Nephron progenitor cell (in vitro differentiated cells): Measurements from ENCODE around the gene DPAGT1.
"Not testable (repeated sequence)": the region's sequence is repeated elsewhere in the genome, so short reads cannot be mapped to it uniquely, and the experiment has no call there.

Experiments
- DNase-seq: peaks from one replicate; pipeline ENCODE4 v3.0.0; 2021
- H3K27ac Mint-ChIP-seq: 2 replicates; pipeline ENCODE4 v1.8.0; 2021; ENCODE audit warnings: mild to moderate bottlenecking, moderate library complexity, mixed read lengths
- H3K27me3 Mint-ChIP-seq: 2 replicates; pipeline ENCODE4 v1.8.0; 2021; ENCODE audit warnings: mild to moderate bottlenecking, low read depth, mixed read lengths; ENCODE audit not compliant: poor library complexity
- H3K36me3 Mint-ChIP-seq: 2 replicates; pipeline ENCODE4 v1.8.0; 2021; ENCODE audit warnings: low read depth, mixed read lengths
- H3K4me1 Mint-ChIP-seq: 2 replicates; pipeline ENCODE4 v1.8.0; 2021; ENCODE audit warnings: mixed read lengths
- H3K4me3 Mint-ChIP-seq: 2 replicates; pipeline ENCODE4 v1.8.0; 2021; ENCODE audit warnings: mild to moderate bottlenecking, moderate library complexity, mixed read lengths
- H3K9me3 Mint-ChIP-seq: 2 replicates; pipeline ENCODE4 v1.8.0; 2021; ENCODE audit warnings: mild to moderate bottlenecking, moderate library complexity, mixed read lengths
- TF ChIP-seq, protein P1 (sequence below): fragments of 200-600 bp; sonication (generic); IDR thresholded peaks from 2 replicates; pipeline ENCODE4 v1.5.0; 2021; ENCODE audit warnings: antibody characterized with exemption

Gene DPAGT1

DNA sequence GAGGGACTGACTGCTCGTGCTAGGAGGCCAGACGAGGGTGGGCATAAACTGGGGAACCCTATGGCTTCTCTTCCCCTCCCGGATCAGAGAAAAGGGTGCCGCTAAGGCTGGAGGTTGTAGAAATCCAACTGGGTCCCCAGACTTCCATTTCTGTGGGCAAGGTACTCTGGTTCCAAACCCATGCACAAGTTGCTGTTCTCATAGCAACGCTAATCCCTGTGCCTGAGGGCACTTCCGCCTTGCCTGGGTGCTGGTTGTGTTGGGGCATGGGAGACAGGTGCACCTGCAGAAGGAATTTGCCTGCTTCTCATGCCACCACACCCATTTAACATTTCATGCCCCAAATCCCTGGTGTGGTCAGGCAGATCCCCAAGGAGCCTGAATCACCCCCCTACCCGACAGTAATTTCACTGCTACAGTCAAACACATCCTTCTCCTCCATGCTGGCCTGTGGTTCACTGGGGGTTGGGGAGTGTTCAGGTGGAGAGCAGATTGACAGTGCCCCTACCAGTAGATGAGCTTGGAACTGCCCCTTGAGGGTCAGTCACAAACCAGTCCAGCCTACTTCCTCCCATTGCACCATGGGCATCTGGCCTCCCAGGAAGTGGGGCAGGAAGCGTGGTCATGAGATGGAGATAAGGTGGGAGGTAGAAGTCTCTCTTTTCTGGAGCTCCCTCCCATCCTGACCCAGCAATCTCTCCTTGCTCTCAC, 6.6 kb upstream of the DPAGT1 start:
- peaks cover 57% of the 10 kb centered on the region for H3K4me1 Mint-ChIP-seq
- TF ChIP-seq, protein P1, sequence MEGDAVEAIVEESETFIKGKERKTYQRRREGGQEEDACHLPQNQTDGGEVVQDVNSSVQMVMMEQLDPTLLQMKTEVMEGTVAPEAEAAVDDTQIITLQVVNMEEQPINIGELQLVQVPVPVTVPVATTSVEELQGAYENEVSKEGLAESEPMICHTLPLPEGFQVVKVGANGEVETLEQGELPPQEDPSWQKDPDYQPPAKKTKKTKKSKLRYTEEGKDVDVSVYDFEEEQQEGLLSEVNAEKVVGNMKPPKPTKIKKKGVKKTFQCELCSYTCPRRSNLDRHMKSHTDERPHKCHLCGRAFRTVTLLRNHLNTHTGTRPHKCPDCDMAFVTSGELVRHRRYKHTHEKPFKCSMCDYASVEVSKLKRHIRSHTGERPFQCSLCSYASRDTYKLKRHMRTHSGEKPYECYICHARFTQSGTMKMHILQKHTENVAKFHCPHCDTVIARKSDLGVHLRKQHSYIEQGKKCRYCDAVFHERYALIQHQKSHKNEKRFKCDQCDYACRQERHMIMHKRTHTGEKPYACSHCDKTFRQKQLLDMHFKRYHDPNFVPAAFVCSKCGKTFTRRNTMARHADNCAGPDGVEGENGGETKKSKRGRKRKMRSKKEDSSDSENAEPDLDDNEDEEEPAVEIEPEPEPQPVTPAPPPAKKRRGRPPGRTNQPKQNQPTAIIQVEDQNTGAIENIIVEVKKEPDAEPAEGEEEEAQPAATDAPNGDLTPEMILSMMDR = no peak
- H3K27me3 Mint-ChIP-seq = peaks cover 19% of the 10 kb centered on the region
- peak overlapping the region; percentile 80 for H3K4me3 Mint-ChIP-seq
- H3K9me3 Mint-ChIP-seq = no peaks in the 10 kb centered on the region
- no peak overlapping the region for H3K27ac Mint-ChIP-seq
- no peak for DNase-seq
- peaks cover 9% of the 10 kb centered on the region for H3K36me3 Mint-ChIP-seq

DNA sequence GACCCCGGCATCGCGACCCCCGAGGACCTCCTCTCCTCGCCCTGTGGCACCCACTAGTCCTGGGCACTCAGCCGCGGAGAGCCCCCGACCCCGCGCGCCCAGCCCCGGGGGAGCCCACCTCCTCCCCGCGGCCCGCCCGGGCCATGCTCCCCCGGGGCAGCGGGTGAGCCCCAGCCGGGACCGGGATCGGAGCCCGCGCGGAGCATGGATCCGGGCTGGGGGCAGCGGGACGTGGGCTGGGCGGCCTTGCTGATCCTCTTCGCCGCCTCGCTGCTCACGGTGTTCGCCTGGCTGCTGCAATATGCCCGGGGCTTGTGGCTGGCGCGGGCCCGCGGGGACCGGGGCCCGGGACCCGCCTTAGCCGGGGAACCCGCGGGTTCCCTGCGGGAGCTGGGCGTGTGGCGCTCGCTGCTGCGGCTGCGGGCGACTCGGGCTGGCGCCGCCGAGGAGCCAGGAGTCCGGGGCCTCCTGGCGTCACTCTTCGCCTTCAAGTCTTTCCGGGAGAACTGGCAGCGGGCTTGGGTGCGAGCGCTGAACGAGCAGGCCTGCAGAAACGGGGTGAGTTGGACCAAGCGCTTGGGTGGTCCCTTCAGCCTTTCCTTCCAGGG, 6.0 kb upstream of the DPAGT1 start:
- H3K27me3 Mint-ChIP-seq = peaks cover 19% of the 10 kb centered on the region
- DNase-seq = peak; percentile 47
- peaks cover 9% of the 10 kb centered on the region for H3K36me3 Mint-ChIP-seq
- no peak overlapping the region for H3K27ac Mint-ChIP-seq
- H3K4me3 Mint-ChIP-seq = peak overlapping the region; percentile 83
- no peaks in the 10 kb centered on the region for H3K9me3 Mint-ChIP-seq
- H3K4me1 Mint-ChIP-seq = peaks cover 64% of the 10 kb centered on the region
- TF ChIP-seq, protein P1 = no peak

DNA sequence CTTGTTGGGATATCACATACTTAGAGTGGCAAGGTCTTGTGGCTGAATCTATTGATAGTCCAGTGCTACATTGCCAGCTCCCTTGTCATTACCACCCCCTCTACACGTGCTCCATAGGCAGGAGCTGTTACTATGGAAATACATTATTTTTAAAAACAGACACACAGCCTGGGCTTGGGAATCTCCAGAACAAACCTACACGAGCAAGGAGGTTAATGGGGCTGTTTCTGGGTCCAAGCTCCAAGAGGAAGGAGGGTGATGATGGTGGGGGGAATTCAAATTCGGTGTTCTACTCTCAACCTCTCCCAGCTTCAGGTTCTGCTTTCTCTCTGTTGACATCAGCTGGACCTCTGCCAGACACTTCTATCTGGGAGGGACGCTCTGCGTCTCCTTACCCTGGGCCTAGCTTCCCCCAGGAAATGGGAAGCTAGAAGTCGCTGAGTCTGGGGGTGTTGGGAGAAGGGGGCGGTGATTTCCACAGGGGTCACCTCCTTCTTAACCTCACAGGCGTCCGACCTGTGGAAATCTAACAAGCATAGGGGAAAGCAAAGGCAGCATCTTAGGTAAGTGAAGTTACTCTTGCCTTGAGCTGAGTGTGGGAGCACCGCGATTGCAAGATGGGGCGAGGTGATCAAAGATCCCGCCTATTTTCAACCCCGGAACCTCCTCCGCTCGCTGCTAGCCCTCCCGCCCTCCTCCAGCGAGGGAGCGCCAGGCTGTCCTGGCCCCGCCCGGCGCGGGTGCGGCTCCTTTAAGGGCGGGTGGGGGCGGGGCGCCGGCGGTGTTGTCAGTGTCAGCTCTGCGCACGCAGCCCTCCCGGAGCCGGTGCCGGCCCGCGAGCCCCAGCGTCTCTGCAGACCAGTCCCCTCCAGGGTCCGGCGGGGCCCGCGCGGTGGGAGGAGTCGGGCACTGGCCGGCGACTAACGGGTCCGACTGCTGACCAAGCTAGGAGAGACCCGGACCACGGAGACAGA, 5.2 kb upstream of the DPAGT1 start, which contains the start of gene C2CD2L:
Gene C2CD2L (plus strand): TSS at position 781 of the 974 bp plus-strand sequence. CDS start 398 bp downstream, outside the sequence.
- no peaks in the 10 kb centered on the region for H3K9me3 Mint-ChIP-seq
- peaks cover 71% of the 10 kb centered on the region for H3K4me1 Mint-ChIP-seq
- peak; percentile 88 for DNase-seq
- H3K27ac Mint-ChIP-seq = peak within 1 kb of the TSS; percentile 79
- TF ChIP-seq, protein P1 = no peak
- peak within 1 kb of the TSS; percentile 83 for H3K4me3 Mint-ChIP-seq
- peaks cover 7% of the 10 kb centered on the region for H3K36me3 Mint-ChIP-seq
- H3K27me3 Mint-ChIP-seq = peaks cover 19% of the 10 kb centered on the region

DNA sequence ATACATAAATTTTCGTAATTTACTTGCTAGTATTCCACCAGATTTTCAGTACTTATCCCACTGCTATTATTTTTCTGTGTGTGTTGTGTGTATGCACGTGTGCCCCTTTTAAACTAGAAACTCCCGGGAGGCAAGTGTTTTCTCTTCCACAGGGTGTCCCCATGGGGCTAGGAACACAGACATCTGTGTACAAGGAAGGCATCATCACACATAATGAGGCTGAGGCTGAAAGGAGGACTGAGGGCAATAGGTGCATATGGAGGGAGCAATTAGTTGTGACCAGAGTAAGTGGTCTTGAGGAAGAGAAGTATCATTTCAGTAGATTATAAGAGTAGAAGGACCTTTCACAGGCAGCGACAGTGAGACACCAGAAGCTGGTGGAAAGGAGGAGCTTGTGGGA, 2.1 kb upstream of the DPAGT1 start:
- Mint-ChIP-seq H3K4me1 (peaks cover 77% of the 10 kb centered on the region), H3K9me3 (no peaks in the 10 kb centered on the region), H3K27me3 (peaks cover 10% of the 10 kb centered on the region), H3K4me3 (peak overlapping the region; percentile 59), H3K27ac (peak overlapping the region; percentile 78), H3K36me3 (peaks cover 3% of the 10 kb centered on the region)
- DNase-seq = no peak
- TF ChIP-seq, protein P1 = no peak

DNA sequence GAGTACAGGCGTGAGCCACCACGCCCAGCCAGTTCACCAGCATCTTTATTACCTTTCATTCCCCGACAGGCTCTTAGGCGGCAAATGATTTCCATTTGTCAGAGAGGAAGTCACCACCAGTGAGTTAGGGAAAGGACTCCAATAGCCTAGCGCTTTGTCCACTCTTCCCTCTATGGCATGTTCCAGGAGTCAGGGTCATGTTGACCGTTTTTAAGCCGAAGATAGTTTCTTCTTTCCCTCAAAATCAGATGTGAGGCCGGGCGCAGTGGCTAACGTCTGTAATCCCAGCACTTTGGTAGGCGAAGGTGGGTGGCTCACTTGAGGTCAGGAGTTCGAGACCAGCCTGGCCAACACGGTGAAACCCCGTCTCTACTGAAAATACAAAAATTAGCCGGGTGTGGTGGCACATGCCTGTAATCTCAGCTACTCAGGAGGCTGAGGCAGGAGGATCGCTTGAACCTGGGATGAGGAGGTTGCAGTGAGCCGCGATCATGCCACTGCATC, 1.6 kb upstream of the DPAGT1 start:
- not testable (repeated sequence) for H3K9me3 Mint-ChIP-seq, H3K36me3 Mint-ChIP-seq, H3K27me3 Mint-ChIP-seq, DNase-seq
- H3K4me3 Mint-ChIP-seq = peak overlapping the region; percentile 92
- H3K27ac Mint-ChIP-seq = peak overlapping the region; percentile 98
- H3K4me1 Mint-ChIP-seq = peaks cover 74% of the 10 kb centered on the region
